NCI-H2227 treated with DMSO at 0.1 percent for 48 hours (cell line): ENCODE results near the gene RPS25.
"Not testable (repeated sequence)": the region's sequence is repeated elsewhere in the genome, so short reads cannot be mapped to it uniquely, and the experiment has no call there.

Source experiments
- DNase-seq: peaks from one replicate; lab custom pipeline; 2025; lab: John Stamatoyannopoulos, UW

Gene RPS25

GRCh38 chr11:119018074-119018938 lies at the start of gene RPS25, which contains the start of gene TRAPPC4:
TSS of gene RPS25 (minus strand) at chr11:119018343. CDS start at chr11:119018284, 59 bp downstream.
TSS of gene TRAPPC4 (plus strand) at chr11:119018766. CDS start at chr11:119018796, 30 bp downstream.
- peak; percentile 93 for DNase-seq

GRCh38 chr11:119067371-119068222 lies 49.5 kb upstream of the RPS25 start, which contains the start of gene VPS11:
TSS of gene VPS11 (plus strand) at chr11:119067818. CDS start at chr11:119067824, 6 bp downstream.
- DNase-seq, result peak; percentile 77

- no peak for DNase-seq
These were observed 47.2 kb upstream of the RPS25 start for GRCh38 chr11:119065369-119065768.

GRCh38 chr11:119062779-119063178 lies 44.6 kb upstream of the RPS25 start:
- no peak for DNase-seq

GRCh38 chr11:119061256-119061655 lies 43.1 kb upstream of the RPS25 start:
- DNase-seq, result no peak

- DNase-seq, result not testable (repeated sequence)
These were observed 41.0 kb upstream of the RPS25 start for GRCh38 chr11:119059128-119059527.

- peak; percentile 91 for DNase-seq
These were observed 39.0 kb upstream of the RPS25 start, which contains the start of gene HYOU1 for GRCh38 chr11:119057000-119057769. TSS of gene HYOU1 (minus strand) at chr11:119057205. CDS start at chr11:119056160, 1,045 bp downstream.

- DNase-seq, result no peak
These were observed 38.4 kb upstream of the RPS25 start for GRCh38 chr11:119056421-119056999.

- DNase-seq, result no peak
These were observed 37.8 kb upstream of the RPS25 start for GRCh38 chr11:119055901-119056300.

- no peak for DNase-seq
These were observed 36.3 kb upstream of the RPS25 start for GRCh38 chr11:119054418-119054817.

GRCh38 chr11:119052163-119052814 lies 34.1 kb upstream of the RPS25 start:
- no peak for DNase-seq

GRCh38 chr11:119051440-119052162 lies 33.5 kb upstream of the RPS25 start:
- no peak for DNase-seq

- DNase-seq, result no peak
These were observed 30.9 kb upstream of the RPS25 start for GRCh38 chr11:119049081-119049480.

GRCh38 chr11:119048644-119049043 lies 30.5 kb upstream of the RPS25 start:
- no peak for DNase-seq

GRCh38 chr11:119047205-119047604 lies 29.1 kb upstream of the RPS25 start:
- DNase-seq, result no peak

- no peak for DNase-seq
These were observed 28.3 kb upstream of the RPS25 start for GRCh38 chr11:119046489-119046888.

- DNase-seq, result no peak
These were observed 26.6 kb upstream of the RPS25 start for GRCh38 chr11:119044708-119045107.

GRCh38 chr11:119042927-119043326 lies 24.8 kb upstream of the RPS25 start:
- no peak for DNase-seq

GRCh38 chr11:119041821-119042514 lies 23.8 kb upstream of the RPS25 start:
- DNase-seq, result no peak
